HG03066 (cell line): ENCODE data around the gene PFKL.
A peak's percentile ranks its signal among the peaks of the same experiment; 100 is the strongest.
"Not testable (repeated sequence)": the region's sequence is repeated elsewhere in the genome, so short reads cannot be mapped to it uniquely, and the experiment has no call there.

Experiments
- ATAC-seq: cut with Tn5 transposase; IDR thresholded peaks from one replicate; pipeline ENCODE4 v1.9.1; 2021; ENCODE audit warnings: low read depth; ENCODE audit not compliant: unreplicated experiment

The PFKL gene

DNA sequence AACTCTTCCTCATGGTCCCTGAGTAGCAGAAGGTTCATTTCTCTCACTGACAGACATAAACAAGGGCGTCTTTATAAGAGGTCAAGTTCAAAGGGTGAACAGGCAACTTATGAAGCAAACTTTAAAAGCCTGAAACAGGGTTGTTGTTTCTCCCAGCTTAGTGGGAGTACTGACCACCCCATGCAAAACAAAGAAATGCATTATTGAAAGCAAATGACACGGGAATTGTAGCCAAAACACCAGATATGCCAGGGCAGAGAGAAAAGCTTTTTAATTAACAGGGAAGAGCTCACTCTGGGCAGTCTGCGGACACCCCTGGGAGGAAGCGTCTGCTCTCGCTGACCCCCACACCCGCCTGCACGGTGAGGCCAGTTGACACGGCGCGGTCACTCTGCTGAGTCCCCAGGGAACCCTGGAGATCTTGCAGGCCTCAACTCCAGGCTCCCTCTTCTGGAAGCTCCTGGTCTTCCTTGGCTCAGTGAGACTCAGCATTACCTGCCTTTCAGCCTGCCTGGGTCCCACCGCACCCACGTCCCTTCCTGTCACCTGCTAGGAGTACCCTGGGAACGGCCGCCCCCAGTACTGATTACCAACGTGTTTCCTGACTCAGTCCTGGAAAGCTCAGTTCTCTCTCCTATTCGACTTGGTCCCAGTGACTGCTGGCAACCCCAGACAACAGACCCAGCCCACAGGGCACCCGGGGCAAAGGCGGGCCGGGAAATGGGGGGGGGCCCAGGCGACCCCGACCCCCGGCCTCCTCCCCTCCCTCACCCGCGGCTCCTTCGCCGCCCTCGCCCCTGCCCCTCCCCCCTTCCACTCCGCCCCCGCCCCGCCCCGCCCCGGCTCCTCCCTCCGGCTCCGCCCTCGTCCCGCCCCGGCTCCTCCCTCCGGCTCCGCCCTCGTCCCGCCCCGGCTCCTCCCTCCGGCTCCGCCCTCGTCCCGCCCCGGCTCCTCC lies 38.4 kb downstream of the PFKL start:
- ATAC-seq, result no peak

DNA sequence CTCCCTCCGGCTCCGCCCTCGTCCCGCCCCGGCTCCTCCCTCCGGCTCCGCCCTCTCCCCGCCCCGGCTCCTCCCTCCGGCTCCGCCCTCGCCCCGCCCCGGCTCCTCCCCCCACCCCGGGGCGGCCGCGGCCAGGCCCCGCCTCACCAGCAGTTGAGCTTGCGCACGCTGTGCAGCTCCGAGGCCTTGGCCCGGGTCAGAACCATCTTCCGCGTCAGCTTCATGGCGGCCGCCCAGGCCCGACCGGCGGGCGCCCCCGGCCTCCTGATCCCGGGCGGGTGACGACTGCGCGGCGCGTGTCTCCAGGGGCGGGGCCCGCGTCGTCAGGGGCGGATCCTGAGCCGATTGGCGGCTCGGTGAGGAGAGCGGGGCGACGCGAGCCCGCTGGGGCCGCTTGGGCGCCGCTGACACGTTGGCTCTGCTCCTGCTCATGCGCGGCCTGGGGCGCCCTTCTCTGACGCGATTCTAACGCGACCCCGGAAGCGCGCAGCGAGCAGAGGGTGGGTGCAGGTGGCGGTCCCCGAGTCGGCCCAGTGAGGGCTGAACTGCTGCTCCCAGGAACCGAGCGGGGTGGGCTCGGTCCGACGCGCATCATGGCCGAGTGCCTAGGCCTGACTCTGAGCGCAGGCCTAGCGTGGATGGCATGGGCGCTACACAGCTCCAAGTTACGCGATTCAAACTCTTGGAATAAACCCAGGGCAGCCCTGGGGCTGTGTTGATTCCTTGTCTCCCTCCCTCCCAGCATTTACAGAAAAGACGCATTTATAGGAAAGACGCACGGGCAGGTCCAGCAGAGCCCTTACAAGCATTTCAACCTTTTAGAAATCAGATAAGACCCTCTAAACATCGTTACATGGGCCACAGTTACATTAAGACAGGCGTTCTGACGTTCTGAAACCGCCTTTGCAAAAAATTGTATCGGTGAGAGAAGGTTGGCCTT lies 39.4 kb downstream of the PFKL start, which contains the start of gene CFAP410:
Gene CFAP410, minus strand, starts transcription at position 420 of the 940 bp plus-strand sequence. Its CDS starts 196 bp downstream, at position 224.
- ATAC-seq, result peak; percentile 77

DNA sequence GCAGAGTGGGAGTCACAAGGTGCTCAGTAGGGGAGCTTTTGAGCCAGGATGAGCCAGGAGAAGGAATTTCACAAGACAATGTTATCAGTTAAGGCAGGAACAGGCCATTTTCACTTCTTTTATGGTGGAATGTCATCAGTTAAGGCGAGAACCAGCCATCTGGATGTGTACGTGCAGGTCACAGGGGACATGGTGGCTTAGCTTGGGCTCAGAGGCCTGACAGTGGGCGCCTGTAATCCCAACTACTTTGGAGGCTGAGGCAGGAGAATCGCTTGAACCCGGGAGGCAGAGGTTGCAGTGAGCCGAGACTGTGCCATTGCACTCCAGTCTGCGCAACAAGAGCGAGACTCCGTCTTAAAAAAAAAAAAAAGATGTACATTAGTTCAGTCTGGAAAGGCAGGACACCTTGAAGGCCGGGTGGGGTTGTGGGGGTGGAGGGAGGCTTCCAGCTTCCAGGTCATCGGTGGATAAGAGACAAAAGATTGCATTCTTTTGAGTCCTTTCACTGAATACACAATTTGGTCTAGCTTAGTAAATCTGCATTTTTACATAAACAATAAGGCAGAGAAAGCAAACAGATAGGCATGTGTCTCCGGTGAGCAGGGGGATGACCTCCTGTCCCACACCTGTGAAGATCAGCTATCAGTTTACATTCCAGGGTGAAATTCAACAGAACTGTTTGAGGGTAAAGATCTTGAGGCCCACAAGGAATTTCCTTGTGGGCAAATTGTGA lies 42.0 kb downstream of the PFKL start:
- ATAC-seq, result not testable (repeated sequence)

GRCh38 chr21:44342981-44343380 lies 43.1 kb downstream of the PFKL start:
- ATAC-seq, result not testable (repeated sequence)

DNA sequence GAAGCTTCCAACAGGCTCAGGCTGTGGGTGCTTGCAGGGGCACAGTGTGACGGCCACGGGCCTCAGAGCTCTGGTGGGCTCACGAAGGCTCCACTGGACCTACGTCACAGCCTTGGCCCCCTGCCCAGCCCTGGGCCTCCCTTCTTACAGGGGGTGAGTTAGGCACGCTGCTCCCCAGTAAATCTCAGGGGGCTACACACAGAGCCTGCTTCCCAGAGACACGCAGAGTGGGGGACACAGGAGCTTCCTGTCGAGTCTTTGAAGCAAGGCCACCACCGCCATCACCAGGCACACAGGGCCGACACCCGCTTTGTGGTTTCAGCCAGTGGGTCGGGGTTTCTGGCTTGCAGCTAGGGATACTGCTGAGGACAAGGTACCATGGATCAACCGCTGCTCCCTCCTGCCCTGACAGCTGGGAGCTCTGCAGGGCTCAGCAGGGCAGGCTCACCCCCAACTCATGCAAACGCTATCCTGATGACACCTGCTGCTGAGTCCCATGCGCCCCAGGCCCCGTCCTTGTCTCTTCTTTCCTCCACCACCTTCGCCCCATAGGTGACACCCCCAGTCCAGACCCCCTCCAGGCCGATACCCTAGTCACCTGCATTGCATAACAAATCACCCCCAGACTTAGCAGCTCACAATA lies 44.8 kb downstream of the PFKL start:
- no peak for ATAC-seq

DNA sequence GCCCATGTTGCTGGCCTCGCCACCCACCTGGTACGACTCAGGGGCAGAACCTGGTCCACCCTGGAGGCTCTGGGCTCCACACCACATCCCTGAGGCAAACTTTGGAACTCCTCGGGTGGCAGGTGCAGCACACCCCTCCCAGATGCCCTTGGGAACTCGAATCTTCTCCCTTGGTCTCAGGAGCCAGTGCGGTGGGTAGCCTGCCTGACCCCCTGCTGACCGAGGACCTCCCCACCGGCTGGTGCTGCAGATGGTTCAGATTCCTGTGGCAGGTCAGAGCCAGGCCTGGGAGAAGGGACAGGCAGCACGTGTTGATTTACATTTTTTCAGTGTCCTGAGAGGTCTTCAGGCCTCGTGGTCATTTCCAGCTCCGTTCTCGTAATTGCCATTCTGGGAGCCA lies 45.6 kb downstream of the PFKL start:
- ATAC-seq, result no peak

DNA sequence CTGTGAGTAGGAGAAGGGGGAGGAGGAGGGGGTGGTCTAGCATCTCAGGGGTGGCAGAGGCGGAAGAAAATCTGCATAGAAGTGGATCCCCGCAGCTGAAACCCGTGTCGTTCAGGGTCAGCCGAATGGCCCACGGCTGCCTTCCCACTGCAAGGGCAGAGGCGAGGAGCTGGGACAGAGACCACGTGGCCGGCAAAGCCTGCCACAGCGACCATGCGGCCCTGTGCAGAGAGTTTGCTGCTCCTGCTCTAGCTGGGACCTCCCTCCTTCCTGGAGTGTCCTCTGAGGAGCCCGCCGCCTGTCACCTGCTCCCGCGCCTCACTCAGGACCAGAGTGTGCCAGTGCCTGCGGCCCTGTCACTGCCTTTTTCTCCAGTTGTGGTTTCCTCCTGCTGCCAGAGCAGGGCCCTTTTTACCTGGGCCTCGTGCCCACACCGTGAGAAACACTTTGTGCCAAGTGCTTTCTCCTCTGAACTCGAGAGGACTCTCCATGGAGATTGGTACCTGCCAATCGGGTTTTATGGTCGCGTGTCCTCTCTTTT lies 48.1 kb downstream of the PFKL start:
- no peak for ATAC-seq

DNA sequence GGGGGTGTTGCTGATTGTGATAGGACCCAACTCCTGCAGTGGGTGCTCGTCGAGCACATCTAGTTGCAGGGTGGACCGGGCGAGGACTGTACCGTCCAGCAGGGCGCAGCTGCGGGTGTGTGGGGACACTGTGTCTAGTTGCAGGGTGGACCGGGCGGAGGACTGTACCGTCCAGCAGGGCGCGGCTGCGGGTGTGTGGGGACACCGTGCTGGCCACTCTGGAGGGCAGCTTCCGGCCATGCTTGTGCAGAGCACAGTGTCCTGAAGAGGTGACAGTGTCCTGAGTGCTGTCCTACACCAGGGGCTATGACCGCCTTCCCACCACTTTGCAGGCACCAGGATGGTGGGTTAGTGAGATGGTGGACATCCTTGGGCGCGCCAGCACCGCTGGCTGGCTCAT lies 49.0 kb downstream of the PFKL start:
- no peak for ATAC-seq

- no peak for ATAC-seq
These were observed 49.6 kb downstream of the PFKL start for GRCh38 chr21:44349416-44349846.

DNA sequence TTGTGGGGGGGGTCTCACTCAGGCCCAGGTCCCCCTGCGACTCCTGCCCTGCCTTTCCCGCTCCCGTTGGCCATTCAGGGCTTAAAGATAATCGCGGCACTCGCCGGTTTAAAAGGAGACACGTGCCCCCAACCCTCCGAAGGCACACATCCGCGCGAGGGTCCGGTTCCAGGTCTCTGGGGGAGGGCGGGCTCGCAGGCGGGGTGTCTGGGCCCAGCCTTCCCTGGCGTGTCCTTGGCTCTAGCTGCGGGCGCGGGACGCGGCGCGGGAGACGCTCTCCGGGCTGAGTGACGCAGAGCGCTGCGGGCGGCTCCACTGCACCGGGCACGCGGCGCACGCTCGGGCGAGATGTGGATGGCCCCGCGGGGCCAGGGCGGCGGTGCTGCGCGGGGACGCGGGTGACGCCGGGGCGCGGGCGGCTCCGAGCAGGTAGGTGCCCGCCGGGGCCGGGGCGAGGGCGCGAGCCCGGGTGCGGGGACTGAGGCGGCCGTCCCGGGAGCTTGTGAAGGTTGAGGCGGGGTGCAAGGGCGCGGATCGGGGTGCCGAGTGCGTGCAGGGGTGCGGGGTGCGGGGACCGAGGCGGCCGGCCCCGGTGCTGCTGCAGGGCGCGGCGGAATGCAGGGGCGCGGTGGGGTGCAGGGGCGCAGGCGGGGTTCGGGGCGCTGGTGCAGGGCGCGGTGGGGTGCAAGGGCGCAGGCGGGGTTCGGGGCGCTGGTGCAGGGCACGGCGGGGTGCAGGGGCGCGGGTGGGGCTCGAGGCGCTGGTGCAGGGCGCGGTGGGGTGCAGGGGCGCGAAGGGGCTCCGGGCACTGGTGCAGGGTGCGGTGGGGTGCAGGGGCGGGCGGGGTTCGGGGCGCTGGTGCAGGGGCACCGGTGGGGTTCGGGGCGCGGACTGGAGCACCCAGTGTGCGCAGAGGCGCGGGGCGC lies 50.3 kb downstream of the PFKL start:
- no peak for ATAC-seq

GRCh38 chr21:44350773-44351481 lies 51.1 kb downstream of the PFKL start:
- ATAC-seq, result no peak

DNA sequence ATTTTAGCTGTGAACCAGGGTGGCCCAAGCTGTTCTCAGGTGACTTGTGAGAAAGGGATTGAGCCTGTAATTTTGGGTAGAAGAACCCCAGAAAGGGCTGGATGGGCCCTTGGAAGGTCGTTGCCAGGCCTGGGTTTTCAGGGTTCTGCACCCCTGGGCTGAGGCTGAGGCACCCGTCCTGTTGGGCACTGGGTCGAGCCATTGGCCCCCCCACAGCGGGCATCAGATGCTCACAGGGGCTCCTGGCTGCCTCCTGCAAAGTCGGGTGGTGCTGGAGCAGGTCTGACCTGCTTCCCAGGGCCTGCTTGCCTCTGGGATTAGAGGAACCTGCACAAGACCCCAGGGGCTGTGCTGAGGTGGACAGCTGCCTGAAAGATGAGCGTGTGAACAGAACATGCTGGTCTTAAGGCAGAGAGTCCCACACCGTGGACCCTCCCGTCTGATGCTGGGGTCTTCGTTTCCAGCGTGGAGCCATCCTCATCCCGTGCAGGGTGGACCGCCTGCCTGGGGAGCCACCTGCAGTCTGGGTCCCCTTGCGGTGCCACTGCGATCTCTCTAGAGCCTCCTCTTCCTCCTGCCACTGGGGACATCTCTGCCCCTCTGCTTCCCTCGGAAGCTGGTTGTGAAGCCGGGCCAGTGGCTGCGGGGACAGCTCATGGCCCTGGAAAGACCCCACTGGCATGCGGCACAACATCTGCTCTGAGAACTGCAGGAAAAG lies 51.8 kb downstream of the PFKL start:
- no peak for ATAC-seq

- ATAC-seq, result no peak
These were observed 52.5 kb downstream of the PFKL start for GRCh38 chr21:44352253-44352860.

DNA sequence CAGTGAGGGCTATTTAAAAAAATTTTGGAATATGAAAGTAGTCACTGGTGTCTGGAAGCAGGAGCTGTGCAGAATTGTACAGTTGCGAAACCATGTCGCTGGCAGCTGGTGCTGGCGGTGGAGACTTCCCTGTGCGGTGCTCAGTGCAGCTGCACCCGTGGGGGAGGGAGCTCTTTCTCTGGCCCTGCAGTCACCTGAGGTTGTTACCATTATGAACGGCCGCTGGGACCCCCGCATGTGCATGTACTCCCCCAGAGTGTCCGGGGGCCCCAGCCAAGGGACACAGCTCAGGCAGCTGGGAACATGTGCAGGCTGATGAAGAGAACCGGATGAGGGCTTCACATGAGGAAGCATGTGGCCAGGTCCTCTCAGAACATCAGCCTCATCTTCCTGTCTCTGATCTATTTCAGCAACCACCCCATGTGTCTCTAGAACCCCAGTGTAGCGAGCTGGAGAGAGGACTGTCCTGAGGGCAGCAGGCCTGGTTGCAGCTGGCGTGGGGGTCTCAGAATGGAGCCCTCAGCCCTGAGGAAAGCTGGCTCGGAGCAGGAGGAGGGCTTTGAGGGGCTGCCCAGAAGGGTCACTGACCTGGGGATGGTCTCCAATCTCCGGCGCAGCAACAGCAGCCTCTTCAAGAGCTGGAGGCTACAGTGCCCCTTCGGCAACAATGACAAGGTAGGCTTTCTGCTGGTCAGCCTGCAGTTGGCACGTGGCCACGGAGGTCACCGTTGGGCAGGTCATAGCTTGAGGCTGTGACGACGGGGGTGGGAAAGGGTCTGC lies 53.5 kb downstream of the PFKL start, which contains the start of gene TRPM2:
Gene TRPM2, plus strand, starts transcription at position 431 of the 780 bp plus-strand sequence. Its CDS starts 80 bp downstream, at position 511.
- ATAC-seq, result no peak

- ATAC-seq, result no peak
These were observed 54.1 kb downstream of the PFKL start for GRCh38 chr21:44354001-44354405.
